BLaER1 (cell line): ENCODE data around the gene CDH24.
A peak's percentile ranks its signal among the peaks of the same experiment; 100 is the strongest.

ENCODE experiments used
- H3K27ac ChIP-seq: shearing (Covaris generic); formaldehyde crosslinking; 2 replicates; pipeline ENCODE4 v1.8.1; 2022
- H3K27me3 ChIP-seq: shearing (Covaris generic); formaldehyde crosslinking; 2 replicates; pipeline ENCODE4 v1.8.1; 2022
- H3K36me3 ChIP-seq: shearing (Covaris generic); formaldehyde crosslinking; 2 replicates; pipeline ENCODE4 v1.8.1; 2022
- H3K4me1 ChIP-seq: shearing (Covaris generic); formaldehyde crosslinking; 2 replicates; pipeline ENCODE4 v1.8.1; 2022
- H3K4me2 ChIP-seq: shearing (Covaris generic); formaldehyde crosslinking; 2 replicates; pipeline ENCODE4 v1.8.1; 2022
- H3K4me3 ChIP-seq: shearing (Covaris generic); formaldehyde crosslinking; 2 replicates; pipeline ENCODE4 v1.8.1; 2022
- H3K9ac ChIP-seq: shearing (Covaris generic); formaldehyde crosslinking; 2 replicates; pipeline ENCODE4 v1.8.1; 2022
- H3K9me3 ChIP-seq: shearing (Covaris generic); formaldehyde crosslinking; 2 replicates; pipeline ENCODE4 v1.8.1; 2022
- H4K20me1 ChIP-seq: shearing (Covaris generic); formaldehyde crosslinking; 2 replicates; pipeline ENCODE4 v1.8.1; 2022
- Cebpa-rat ChIP-seq: shearing (Covaris generic); IDR thresholded peaks from 2 replicates; pipeline ENCODE4 v1.8.1; 2022

The CDH24 gene

GRCh38 chr14:23071244-23071920 lies 14.1 kb upstream of the CDH24 start:
- Histone ChIP-seq H3K36me3 (peaks cover 75% of the 10 kb centered on the region), H3K4me2 (peak overlapping the region; percentile 95), H3K9ac (peak overlapping the region; percentile 97), H3K4me1 (peaks cover 41% of the 10 kb centered on the region), H3K27ac (peak overlapping the region; percentile 94), H3K27me3 (no peaks in the 10 kb centered on the region), H3K4me3 (peak overlapping the region; percentile 89), H4K20me1 (peaks cover 58% of the 10 kb centered on the region), H3K9me3 (no peaks in the 10 kb centered on the region)
- TF ChIP-seq Cebpa-rat, result no peak

GRCh38 chr14:23070262-23071129 lies 13.2 kb upstream of the CDH24 start:
- Histone ChIP-seq H3K27ac (peak overlapping the region; percentile 94), H3K4me2 (peak overlapping the region; percentile 95), H4K20me1 (peaks cover 61% of the 10 kb centered on the region), H3K36me3 (peaks cover 75% of the 10 kb centered on the region), H3K4me3 (peak overlapping the region; percentile 89), H3K4me1 (peaks cover 41% of the 10 kb centered on the region), H3K27me3 (no peaks in the 10 kb centered on the region), H3K9me3 (no peaks in the 10 kb centered on the region), H3K9ac (peak overlapping the region; percentile 97)
- TF ChIP-seq Cebpa-rat, result no peak

GRCh38 chr14:23069413-23069806 lies 12.1 kb upstream of the CDH24 start:
- H3K9me3 ChIP-seq, result no peaks in the 10 kb centered on the region
- H3K9ac ChIP-seq, result peak overlapping the region; percentile 29; the same call in 1 of the 2 replicates
- TF ChIP-seq Cebpa-rat, result no peak
- 0 out of 2 replicates have a peak overlapping the region, but pooled peaks have one; percentile 5 for H3K4me3 ChIP-seq
- peaks cover 75% of the 10 kb centered on the region for H3K36me3 ChIP-seq
- peak overlapping the region; percentile 95 for H3K4me2 ChIP-seq
- H4K20me1 ChIP-seq, result peaks cover 71% of the 10 kb centered on the region
- peaks cover 41% of the 10 kb centered on the region for H3K4me1 ChIP-seq
- no peaks in the 10 kb centered on the region for H3K27me3 ChIP-seq
- H3K27ac ChIP-seq, result no peak overlapping the region

GRCh38 chr14:23068789-23069412 lies 11.6 kb upstream of the CDH24 start:
- H3K4me1 ChIP-seq, result peaks cover 41% of the 10 kb centered on the region
- peak overlapping the region; percentile 95 for H3K4me2 ChIP-seq
- H4K20me1 ChIP-seq, result peaks cover 77% of the 10 kb centered on the region
- no peak overlapping the region for H3K4me3 ChIP-seq
- H3K9me3 ChIP-seq, result no peaks in the 10 kb centered on the region
- 0 out of 2 replicates have a peak overlapping the region, but pooled peaks have one; percentile 22 for H3K9ac ChIP-seq
- peaks cover 75% of the 10 kb centered on the region for H3K36me3 ChIP-seq
- TF ChIP-seq Cebpa-rat, result no peak
- no peak overlapping the region for H3K27ac ChIP-seq
- H3K27me3 ChIP-seq, result no peaks in the 10 kb centered on the region

GRCh38 chr14:23067847-23068788 lies 10.8 kb upstream of the CDH24 start:
- Histone ChIP-seq H3K27me3 (no peaks in the 10 kb centered on the region), H4K20me1 (peaks cover 84% of the 10 kb centered on the region), H3K4me1 (peaks cover 41% of the 10 kb centered on the region), H3K27ac (no peak overlapping the region), H3K36me3 (peaks cover 75% of the 10 kb centered on the region), H3K4me3 (no peak overlapping the region), H3K4me2 (peak overlapping the region; percentile 95), H3K9me3 (no peaks in the 10 kb centered on the region), H3K9ac (no peak overlapping the region)
- no peak for TF ChIP-seq Cebpa-rat

- H3K27ac ChIP-seq, result no peak overlapping the region
- H3K9me3 ChIP-seq, result no peaks in the 10 kb centered on the region
- no peak overlapping the region for H3K4me3 ChIP-seq
- 0 out of 2 replicates have a peak overlapping the region, but pooled peaks have one; percentile 38 for H3K9ac ChIP-seq
- H3K4me1 ChIP-seq, result peaks cover 32% of the 10 kb centered on the region
- TF ChIP-seq Cebpa-rat, result no peak
- no peak overlapping the region for H3K4me2 ChIP-seq
- peaks cover 92% of the 10 kb centered on the region for H4K20me1 ChIP-seq
- H3K36me3 ChIP-seq, result peaks cover 75% of the 10 kb centered on the region
- no peaks in the 10 kb centered on the region for H3K27me3 ChIP-seq
These were observed 9.8 kb upstream of the CDH24 start for GRCh38 chr14:23066855-23067744.

- Histone ChIP-seq H3K9me3 (no peaks in the 10 kb centered on the region), H4K20me1 (peaks cover 88% of the 10 kb centered on the region), H3K4me2 (no peak overlapping the region), H3K4me1 (peaks cover 25% of the 10 kb centered on the region), H3K9ac (peak overlapping the region; percentile 38; the same call in 1 of the 2 replicates), H3K27me3 (no peaks in the 10 kb centered on the region), H3K27ac (no peak overlapping the region), H3K36me3 (peaks cover 79% of the 10 kb centered on the region), H3K4me3 (no peak overlapping the region)
- no peak for TF ChIP-seq Cebpa-rat
These were observed 9.0 kb upstream of the CDH24 start for GRCh38 chr14:23066368-23066767.

- peaks cover 39% of the 10 kb centered on the region for H3K4me1 ChIP-seq
- no peaks in the 10 kb centered on the region for H3K27me3 ChIP-seq
- H3K9me3 ChIP-seq, result no peaks in the 10 kb centered on the region
- H4K20me1 ChIP-seq, result peaks cover 92% of the 10 kb centered on the region
- peaks cover 100% of the 10 kb centered on the region for H3K36me3 ChIP-seq
- no peak overlapping the region for H3K4me3 ChIP-seq
- no peak for TF ChIP-seq Cebpa-rat
- H3K27ac ChIP-seq, result no peak overlapping the region
- H3K9ac ChIP-seq, result no peak overlapping the region
- H3K4me2 ChIP-seq, result no peak overlapping the region
These were observed 6.3 kb upstream of the CDH24 start for GRCh38 chr14:23063601-23064000.
